GM19372 (cell line): Measurements from ENCODE around the gene ADCY3.
"Not testable (repeated sequence)": the region's sequence is repeated elsewhere in the genome, so short reads cannot be mapped to it uniquely, and the experiment has no call there.

Source experiments
- ATAC-seq: cut with Tn5 transposase; IDR thresholded peaks from one replicate; pipeline ENCODE4 v1.9.1; 2021; ENCODE audit warnings: mild to moderate bottlenecking, low read depth, moderate library complexity; ENCODE audit not compliant: unreplicated experiment

The ADCY3 gene

DNA sequence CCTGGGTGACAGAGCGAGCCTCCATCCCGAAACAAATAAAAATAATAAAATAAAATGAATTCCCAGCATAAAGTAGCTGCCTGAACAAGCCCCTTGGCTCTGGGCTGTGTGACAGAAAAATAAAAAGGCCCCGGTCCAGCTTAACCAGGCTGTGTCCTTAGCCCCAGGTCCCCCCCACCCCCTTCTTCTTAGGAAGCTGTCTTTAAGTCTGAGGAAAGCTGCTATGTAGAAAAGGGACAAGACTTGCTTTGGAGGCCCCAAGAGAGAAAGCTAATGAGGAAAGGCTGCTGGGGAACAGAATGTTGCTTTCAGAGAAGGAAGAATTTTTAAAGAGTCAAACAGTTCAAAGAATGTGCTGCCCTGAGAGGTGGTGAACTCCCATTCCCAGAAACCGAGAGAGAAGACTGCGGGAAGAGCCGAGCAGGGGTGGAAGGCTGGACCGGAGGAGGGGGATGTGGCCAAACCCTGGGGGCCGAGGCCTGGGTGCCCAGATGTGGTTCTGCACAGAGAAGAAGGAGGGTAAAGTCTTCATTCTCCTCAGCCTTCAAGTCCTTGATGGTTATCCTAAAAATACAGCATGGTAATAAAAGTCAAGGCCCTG lies 64.9 kb downstream of the ADCY3 start:
- no peak for ATAC-seq

DNA sequence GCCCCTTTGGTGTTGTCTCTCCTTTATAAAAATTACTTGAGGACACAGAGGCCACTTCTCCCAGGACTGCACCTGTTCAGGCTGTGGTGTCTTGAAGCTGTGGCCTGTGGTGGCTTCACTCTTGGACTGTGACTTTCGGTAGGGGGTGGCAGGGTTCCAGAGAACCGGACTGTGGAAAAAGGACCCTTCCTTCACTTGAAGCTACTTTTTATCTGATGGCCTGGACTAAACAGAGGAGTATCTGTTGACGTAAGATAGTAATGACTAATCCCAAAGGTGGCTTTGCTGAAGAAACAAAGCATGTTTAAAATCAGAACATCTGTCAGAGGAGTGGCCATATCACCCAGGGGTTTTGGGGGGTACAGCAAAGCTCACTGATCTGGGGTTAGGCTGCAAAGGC lies 66.0 kb downstream of the ADCY3 start:
- ATAC-seq, result no peak

DNA sequence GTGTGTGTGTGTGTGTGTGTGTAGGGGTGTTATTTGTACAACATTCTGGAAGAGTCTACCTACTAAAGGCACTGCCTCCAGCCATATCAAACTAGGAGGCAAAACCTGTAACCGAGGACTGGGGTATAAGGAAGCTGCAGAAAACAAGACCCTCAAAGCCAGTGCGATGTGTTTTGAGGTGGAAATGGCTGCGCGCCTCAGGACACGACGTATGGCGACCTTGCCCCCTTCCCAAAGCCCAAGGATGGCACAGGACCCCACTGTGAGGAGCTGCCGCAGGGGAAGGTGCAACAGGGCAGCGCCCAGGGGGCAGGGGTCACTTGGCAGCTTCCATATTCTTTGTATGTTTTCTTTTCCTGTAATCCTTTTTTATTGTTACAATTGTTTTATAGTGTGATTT lies 67.0 kb downstream of the ADCY3 start:
- ATAC-seq, result no peak

DNA sequence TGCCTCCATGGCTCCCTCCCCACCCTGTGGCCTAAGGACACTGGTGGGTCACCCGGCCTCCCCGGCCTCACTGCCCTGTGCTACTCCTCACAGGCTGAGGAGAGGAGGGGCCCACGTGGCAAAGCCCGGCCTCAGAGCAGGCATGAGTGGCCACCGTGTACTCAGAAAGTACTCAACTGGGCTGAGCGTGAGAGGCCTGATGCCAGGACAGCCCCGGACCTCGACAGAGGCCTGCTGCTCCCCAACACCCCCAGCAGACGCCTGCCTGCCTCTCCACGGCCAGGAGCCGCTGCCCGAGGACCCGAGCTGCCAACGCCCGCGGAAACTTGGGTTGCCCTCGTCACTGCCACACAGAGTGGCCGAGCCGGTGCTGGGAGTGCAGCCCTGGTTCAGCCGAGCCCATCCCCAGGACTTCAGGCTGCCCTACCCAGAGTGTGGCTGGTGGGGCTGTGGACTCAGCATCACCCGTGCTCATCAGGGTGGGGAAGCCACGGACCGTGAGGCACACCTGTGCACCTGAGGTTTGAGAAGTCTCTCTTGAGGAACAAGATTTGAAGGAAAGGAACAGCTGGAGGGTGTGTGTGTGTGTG lies 67.5 kb downstream of the ADCY3 start:
- no peak for ATAC-seq

DNA sequence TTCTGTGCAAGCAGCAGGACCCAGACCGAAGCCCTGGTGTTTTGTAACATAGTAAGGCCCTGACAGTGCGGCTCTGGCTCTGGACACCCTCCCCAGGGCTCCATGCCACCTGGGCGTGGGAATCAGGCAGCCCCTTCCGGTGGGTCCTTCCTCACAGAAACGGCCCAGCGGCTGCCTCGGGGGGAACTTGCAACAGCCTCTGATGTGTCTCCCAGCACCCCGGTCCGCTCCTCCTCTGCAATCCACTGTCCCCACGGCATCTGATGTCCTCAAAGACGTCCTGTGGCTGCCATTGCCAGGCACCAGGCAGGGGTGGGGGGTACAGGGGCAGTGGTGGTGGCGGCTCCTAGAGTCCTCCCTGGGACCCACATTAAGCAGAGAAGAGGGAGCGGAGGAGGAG lies 68.0 kb downstream of the ADCY3 start:
- ATAC-seq, result no peak

DNA sequence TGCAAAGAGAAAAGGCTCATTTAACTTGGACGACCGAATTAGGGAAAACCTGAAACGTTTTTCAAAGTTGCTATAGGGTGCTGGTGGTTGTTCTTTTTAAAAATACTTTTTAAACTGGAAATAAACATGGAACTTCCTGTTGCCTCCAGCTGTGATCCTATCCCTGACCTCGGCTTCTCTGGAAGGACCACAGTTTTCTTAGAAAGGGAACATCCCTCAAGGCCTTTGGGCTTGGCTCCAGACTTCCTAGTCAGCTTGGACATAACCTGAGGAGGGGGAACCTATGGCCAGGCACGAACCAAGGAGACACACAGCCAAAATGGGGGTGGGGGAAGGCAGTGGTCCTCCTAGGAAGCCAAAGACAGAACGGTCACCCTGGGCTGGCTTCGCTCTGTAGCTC lies 69.1 kb downstream of the ADCY3 start:
- no peak for ATAC-seq

DNA sequence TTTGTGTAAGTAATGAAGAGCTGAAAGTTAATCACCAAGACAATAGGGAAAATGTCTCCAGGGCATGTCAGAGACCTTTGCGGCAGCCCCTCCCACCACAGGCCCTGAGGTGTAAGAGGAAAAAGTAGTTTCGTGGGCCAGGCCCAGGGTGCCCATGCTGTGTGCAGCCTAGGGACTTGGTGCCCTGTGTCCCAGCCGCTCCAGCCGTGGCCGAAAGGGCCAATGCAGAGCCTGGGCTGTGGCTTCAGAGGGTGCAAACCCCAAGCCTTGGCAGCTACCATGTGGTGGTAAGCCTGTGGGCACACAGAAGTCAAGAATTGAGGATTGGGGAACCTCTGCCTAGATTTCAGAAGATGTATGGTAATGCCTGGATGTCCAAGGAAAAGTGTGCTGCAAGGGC lies 74.3 kb downstream of the ADCY3 start:
- no peak for ATAC-seq

DNA sequence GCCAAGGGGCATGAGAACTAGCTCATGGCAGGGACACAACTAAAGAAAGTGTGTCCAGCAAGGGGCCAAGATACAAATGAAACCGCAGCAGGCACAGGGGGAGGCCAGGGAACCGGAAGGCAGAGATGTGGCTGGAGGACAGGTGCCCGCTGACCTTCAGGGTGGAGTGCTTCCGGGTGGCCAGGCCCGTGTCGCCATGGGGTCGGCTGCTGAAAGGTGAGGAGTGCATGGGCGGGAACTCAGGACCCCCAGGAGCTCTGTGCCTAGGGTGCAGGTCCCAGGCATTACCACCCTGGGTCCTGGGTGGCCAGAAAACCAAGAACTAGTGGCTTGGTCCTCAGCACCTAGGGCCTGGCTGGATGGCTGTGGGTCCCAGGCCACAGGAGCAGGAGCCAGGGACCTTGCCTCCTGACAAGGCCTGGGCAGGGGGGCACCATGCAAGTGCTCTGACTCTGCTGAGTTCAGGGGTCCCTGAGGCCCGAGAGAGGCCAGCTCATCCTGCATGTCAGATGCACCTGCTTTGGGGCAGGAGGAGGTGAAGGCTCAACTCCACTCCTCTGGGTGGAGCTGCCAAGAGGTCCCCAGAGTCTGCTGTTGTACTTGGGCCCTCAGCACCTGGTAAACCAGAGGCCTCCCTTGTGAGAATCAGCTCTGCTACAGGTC lies 75.9 kb downstream of the ADCY3 start:
- ATAC-seq, result no peak

DNA sequence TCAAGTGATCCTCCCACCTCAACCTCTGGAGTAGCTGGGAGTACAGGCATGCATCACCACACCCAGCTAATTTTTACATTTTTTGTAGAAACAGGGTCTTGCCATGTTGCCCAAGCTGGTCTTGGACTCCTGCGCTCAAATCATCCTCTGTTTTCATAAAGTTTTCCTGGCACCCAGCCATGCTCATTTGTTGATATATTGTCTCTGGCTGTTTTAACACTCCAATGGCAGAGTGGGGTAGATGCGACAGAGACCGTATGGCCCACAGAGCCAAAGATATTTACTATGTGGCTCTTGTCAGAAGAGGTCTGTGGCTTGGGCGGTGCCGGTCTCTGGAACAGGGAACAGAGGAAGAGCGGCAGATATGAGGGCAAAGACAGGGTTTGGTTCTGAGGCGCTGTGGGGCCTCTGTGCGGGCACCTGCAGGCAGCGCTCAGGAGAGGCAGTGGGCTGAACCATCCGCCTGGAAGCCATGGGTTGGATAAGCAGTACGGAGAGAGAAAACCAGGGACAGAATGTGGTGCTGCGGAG lies 76.6 kb downstream of the ADCY3 start:
- ATAC-seq, result no peak

DNA sequence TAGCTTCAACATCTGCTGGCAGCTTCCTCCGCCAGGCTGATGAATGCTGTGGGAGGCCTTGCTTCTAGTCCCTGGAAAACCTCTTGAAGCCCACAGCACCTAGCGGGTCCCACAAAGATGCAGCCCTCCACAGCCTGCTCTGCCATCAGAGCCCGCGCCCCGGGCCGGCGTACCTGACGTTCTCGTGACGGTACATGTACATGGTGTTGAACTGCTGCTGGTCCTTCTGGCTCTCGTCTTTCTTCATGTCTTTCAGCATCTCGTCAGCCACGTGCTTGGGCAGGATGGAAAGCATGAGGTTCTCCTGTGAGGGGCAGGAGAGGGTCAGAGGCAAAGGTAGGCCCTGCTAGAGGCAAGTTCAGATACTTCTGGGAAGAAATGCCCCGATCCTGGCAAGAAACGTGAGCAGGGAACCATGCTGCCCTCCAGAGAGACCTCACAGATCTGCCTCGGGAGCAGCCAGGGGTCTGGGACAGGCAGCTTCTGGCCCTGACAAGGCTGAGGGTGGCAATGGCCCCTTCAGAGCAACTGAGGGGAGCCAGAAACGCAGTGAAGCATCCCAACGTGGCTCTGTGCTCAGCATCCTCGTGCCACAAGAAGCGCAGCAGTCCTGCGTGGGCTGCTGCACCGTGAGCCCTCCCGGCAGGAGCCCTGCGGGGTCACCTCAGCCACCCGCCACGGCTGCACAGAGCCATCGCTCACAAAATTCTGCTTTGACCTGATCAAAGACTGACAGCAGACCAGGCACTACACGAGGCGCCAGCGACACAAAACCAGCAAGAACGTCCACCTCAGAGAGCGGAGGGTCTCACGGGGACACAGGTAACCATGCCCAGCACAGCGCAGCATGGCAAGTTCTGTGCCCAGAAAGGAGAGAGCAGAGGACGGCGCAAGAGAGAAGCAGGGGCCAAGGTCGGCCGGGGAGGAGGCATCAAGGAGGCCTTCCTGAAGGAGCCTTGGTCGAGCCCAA lies 77.7 kb downstream of the ADCY3 start:
- ATAC-seq, result no peak

DNA sequence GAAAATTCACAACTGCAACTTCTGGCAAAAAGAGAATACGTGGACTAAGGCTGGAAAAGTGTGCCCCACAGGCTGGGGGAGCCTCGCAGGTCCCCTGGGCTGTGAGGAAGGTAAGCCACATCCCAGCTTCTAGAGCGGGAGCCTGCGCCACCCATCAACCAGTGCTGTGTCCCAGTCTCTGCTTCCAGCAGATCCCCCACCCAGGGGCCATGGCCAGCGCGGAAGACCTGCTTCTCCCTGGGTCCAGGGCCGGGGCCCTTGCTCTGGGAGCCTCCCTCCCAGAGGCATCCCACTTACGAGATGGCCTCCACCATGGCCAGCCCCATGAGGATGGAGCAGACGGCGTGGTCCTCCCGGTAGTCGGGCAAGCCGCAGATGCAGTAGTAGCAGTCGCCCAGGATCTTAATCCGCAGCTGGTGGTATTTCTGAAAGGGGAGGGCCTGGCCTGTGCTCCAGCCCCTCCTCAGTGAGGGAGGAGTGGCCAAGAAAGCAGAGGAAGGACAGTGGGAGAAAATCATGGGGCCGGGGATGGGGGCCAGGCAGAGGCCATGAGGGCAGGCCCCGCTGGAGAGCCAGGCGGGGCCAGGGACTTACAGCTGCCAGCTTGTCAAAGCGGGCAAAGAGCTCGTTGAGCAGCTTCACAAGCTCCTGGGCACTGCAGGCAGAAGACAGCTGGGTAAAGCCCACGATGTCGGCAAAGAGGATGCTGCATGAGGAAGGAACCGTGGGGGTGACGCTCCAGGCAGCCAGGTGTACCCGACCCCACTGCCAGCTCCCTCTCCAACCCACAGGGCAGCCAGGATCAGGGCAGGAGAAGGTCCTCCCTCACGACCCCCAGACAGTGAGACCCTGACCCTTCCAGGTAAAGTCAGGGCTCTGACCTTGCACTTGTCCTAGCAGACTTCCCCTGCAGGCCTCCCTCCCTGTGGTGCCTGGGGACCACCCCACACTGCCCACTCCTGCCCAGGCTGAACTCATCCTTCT lies 78.8 kb downstream of the ADCY3 start:
- no peak for ATAC-seq

DNA sequence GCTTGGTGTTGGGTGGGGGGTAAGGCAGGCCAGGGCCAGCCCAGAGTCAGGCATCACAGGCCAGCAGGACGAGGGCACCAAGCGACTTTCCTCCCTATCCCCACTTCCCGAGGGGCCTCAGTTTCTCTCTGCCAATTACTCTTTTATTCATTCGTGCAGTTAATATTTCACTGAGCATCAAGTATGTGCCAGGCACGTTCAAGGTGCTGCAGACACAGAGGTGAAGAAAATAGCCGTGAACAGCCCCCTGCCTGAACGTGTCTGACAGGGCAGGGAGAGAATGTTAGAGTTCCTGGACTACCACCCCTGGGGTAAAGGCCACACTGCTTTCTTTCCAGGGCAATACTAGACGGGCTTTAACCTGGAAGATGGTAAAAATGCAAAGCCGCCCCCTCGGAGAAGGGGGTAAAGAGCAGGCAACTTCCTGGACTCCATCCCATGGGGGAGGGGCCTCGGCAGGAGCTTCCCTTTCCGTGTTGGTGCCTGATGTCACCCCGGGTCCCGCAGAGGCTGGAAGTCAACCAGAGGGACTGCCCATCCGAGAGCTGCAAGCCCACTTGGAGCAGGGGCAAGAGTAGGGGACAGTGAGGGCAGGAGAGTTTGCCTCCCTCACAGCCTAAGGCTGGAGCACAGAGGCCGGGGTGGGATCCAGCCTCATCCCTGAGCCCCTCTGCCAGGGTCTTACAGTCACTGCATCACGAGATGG lies 79.7 kb downstream of the ADCY3 start:
- no peak for ATAC-seq

DNA sequence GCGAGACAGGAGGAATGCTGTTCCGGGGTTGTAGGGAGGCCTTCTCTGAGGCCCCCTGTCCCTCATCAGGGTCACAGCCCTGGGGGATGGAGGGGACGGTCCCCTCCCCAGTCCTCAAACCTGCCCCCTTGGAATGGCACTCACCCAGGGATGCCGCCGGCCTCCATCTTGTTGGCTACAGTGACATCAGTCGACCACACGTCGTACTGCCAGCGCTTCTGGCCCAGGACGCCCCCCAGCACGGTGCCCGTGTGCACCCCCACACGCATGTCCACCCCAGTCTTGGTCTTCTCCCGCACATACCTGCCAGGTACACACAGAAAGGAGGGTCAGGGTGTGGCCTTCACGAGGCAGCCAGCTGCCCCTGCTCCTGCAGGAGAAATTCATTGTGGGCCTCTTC lies 80.3 kb downstream of the ADCY3 start:
- no peak for ATAC-seq

DNA sequence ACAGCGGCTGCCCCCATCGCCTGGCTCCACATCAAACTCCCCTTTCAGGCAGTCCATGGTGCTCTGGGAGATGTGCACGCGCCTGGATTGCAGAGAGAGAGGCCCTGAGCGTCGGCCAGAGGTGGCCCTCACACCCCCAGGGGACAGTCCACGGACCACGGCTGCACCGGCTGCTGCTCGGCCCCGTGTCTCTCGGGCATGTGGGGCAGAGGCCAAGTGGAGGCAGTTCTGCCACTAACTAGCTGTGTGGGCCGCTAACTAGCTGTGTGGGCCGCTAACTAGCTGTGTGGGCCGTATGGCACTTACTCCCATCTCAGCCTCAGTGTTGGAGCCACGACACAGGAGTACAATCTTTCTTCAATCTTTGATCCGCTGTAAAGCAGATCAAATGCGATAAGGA lies 81.5 kb downstream of the ADCY3 start:
- no peak for ATAC-seq

DNA sequence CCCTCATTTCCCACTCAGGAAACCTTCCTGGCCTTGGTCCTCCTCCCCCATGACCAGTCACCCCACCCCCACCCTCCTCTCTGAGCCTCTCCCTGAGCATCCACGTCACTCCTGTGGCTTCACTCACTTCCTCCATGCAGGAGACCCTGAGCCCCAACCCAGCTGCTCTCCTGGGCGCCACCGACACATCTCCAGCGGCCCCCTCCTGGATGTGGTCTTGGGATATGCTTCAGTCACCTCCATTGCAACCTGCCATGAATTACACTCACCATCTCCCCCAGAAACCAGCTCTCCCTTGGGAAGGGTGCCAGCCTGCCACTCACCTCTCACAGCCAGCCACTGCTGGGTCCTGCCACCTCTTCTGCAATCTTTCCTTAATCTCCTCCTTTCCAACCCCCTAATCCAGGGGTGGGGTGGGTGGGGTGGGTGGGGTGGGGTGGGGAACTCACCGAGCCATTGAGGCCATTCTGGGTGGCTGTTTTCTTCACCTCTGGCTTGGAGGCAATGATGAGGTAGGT lies 82.0 kb downstream of the ADCY3 start:
- ATAC-seq, result no peak

DNA sequence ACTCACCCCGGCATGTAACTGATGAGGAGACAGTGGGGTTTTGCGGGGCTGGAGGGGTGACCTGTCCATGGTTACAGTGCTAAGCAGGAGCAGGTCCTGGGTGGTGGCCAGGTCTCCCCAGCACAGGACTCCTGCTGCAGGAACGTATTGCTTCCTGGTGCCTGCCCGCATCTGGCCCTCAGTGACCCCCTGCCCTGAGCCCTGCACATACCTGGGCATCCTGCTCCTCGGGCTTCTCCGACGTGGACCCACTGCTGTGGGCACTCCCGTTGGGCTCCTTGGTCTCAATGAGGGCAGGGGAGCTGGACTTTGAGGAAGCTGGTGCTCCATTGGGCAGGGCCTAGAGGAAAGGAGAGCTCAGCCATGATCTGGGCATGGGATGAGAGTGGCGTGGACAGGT lies 83.3 kb downstream of the ADCY3 start:
- no peak for ATAC-seq

DNA sequence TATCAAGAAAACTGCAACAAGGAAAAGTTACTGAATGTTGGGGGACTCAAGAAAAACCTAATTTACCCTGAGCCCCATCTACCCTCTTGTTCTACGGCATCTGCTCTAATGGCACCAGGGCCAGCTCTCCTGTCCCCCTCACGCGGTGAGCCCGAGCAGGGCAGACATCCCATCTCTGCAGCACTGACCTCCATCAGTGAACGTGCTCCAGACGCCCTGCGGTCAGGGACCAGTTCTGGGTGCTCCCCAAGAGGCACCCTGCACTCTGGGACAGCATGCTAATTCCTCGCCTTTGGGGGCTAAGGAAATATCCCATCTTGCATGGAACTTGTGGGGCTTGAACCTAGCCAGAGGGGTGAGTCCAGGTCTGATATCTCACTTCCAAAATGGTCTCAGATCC lies 83.8 kb downstream of the ADCY3 start:
- ATAC-seq, result no peak

DNA sequence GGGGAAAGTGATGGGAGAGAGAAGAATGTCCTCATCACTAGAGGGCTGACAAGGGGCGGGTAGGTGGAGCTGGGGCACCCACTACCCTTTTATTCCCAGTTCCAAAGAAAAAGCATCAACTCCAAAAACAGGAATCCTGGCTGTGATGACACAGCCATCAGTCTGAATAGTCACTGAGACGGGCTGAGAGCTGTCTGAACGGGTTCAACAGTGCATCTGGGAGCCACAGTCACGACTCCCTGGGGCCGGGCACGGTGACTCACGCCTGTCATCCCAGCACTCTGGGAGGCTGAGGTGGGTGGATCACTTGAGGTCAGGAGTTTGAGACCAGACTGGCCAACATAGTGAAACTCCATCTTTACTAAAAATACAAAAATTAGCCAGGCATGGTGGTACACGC lies 84.6 kb downstream of the ADCY3 start:
- not testable (repeated sequence) for ATAC-seq
